Measurements from ENCODE around the gene ZFP69B. TPM values are rescaled to one million over a fixed set of nuclear protein-coding genes. Genes with fewer than 3 reads are reported as not detected.

ZFP69B gene
- total and polyA plus RNA-seq, 10 of the 15 experiments (the other 5 are each of a cell fraction or from before 2014, with no cell fraction given), result 1.3 to 5.7 (median 3.4) TPM

DNA sequence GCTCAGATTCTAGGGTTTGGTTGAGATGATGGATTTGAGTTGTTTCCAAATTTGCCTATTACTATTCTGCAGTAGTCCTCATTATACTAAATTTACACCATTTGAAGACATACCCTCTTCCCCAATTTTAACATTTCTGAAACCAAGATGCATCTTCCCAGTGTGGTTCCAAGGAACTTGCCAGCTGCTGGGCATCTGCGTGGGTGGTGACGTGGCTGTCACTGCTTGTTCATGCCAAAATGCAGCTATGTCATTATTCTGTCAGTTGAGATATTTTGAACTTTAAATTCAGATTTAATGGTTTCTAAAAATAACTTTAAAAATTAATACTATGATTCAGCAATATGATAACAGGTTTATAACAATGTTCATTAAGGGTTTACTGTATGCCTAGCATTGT is 28.0 kb downstream of the ZFP69B start:
- Histone ChIP-seq H3K9me3 (replicated peaks; ENCODE audit: control insufficient read depth, insufficient read depth, low read length) (peaks cover 8% of the 10 kb centered on the region; the same call in 2 of the 3 replicates), H3K4me2 (ENCODE audit: control insufficient read depth, insufficient read depth) (peak overlapping the region; percentile 81), H3K9ac (ENCODE audit: control insufficient read depth, insufficient read depth, low read length) (no peak overlapping the region), H3K79me2 (ENCODE audit: control insufficient read depth, insufficient read depth, low read length) (no peaks in the 10 kb centered on the region), H4K20me1 (ENCODE audit: control insufficient read depth, insufficient read depth) (no peaks in the 10 kb centered on the region), H3K36me3 (ENCODE audit: control insufficient read depth in 2 of 2, insufficient read depth in 2 of 2, low read length in 1 of 2) (no peaks in the 10 kb centered on the region), H3K27ac (ENCODE audit: control insufficient read depth, insufficient read depth) (no peak overlapping the region), H2AFZ (ENCODE audit: control insufficient read depth, low read depth, low read length) (no peak overlapping the region), H3K27me3 (replicated peaks in 1 of 2; ENCODE audit: control insufficient read depth in 2 of 2, insufficient read depth in 2 of 2, low read length in 1 of 2) (no peaks in the 10 kb centered on the region), H3K4me1 (ENCODE audit: control insufficient read depth, insufficient read depth, low read length) (no peaks in the 10 kb centered on the region), H3K4me3 (peak overlapping the region; percentile 83; the same call in 1 of the 2 replicates)
- TSS peak; percentile 51 for BruUV-seq (replicated peaks)
- in situ Hi-C loops (cut with MboI), result no loop called here
- CTCF ChIA-PET, result interaction anchor here (0.9 to 3.3 kb wide), 2 partner anchors 40 to 54 kb away, joined by 4 to 18 read pairs; partner anchors contain the start of gene ZNF684
- intact Hi-C loops (cut with micrococcal nuclease; ENCODE audit: unreplicated experiment), result no loop called here
- RAD21 ChIA-PET (ENCODE audit: unreplicated experiment), result interaction anchor here (0.5 to 0.9 kb wide), 2 partner anchors 34 to 44 kb away, joined by 3 read pairs; no protein-coding TSS in a partner anchor
- FAIRE-seq, result no peak
- SMC1A ChIA-PET (ENCODE audit: uncharacterized antibody, unreplicated experiment), result interaction anchor here (2.3 kb wide), 1 partner anchor 54 kb away, joined by 6 read pairs; the partner anchor contains the start of gene ZNF684
- no peak for DNase-seq (ENCODE audit: low read depth, low spot score)
- 90% methylated on average over 2 of the region's 2 CpGs for WGBS (ENCODE audit: insufficient coverage, insufficient replicate concordance, low lambda C conversion rate, missing lambda C conversion rate)
- ATAC-seq, result no peak
- POLR2A ChIA-PET, result interaction anchor here (0.9 to 1.3 kb wide), 3 partner anchors 19 to 93 kb away, joined by 3 to 7 read pairs (median 4); partner anchors contain the start of gene ZNF684
- TF ChIP-seq BMI1 (IDR thresholded peaks at IDR 0.05; ENCODE audit: borderline replicate concordance), result no peak
- no peak for TF ChIP-seq TAF1 (IDR thresholded peaks at IDR 0.05; ENCODE audit: borderline replicate concordance, low read depth, low read length)
- TF ChIP-seq, protein P1, sequence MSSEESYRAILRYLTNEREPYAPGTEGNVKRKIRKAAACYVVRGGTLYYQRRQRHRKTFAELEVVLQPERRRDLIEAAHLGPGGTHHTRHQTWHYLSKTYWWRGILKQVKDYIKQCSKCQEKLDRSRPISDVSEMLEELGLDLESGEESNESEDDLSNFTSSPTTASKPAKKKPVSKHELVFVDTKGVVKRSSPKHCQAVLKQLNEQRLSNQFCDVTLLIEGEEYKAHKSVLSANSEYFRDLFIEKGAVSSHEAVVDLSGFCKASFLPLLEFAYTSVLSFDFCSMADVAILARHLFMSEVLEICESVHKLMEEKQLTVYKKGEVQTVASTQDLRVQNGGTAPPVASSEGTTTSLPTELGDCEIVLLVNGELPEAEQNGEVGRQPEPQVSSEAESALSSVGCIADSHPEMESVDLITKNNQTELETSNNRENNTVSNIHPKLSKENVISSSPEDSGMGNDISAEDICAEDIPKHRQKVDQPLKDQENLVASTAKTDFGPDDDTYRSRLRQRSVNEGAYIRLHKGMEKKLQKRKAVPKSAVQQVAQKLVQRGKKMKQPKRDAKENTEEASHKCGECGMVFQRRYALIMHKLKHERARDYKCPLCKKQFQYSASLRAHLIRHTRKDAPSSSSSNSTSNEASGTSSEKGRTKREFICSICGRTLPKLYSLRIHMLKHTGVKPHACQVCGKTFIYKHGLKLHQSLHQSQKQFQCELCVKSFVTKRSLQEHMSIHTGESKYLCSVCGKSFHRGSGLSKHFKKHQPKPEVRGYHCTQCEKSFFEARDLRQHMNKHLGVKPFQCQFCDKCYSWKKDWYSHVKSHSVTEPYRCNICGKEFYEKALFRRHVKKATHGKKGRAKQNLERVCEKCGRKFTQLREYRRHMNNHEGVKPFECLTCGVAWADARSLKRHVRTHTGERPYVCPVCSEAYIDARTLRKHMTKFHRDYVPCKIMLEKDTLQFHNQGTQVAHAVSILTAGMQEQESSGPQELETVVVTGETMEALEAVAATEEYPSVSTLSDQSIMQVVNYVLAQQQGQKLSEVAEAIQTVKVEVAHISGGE (CRISPR knock-in tag; IDR thresholded peaks at IDR 0.05), result no peak
- no peak for TF ChIP-seq EGR1 (IDR thresholded peaks at IDR 0.05; ENCODE audit: borderline replicate concordance in 1 of 2, low read depth in 2 of 2, low read length in 2 of 2)
- no peak for TF ChIP-seq GABPA (IDR thresholded peaks at IDR 0.05; ENCODE audit: low read depth)
- TF ChIP-seq WRNIP1 (IDR thresholded peaks at IDR 0.05; ENCODE audit: borderline replicate concordance, low read depth, low read length), result no peak
- TF ChIP-seq KDM1A (IDR thresholded peaks at IDR 0.05; ENCODE audit: borderline replicate concordance), result no peak
- no peak for TF ChIP-seq NR2C1 (IDR thresholded peaks at IDR 0.05)
- TF ChIP-seq, protein P2, sequence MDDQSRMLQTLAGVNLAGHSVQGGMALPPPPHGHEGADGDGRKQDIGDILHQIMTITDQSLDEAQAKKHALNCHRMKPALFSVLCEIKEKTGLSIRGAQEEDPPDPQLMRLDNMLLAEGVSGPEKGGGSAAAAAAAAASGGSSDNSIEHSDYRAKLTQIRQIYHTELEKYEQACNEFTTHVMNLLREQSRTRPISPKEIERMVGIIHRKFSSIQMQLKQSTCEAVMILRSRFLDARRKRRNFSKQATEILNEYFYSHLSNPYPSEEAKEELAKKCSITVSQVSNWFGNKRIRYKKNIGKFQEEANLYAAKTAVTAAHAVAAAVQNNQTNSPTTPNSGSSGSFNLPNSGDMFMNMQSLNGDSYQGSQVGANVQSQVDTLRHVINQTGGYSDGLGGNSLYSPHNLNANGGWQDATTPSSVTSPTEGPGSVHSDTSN (IDR thresholded peaks at IDR 0.05; ENCODE audit: insufficient replicate concordance, low read depth, low read length), result no peak
- TF ChIP-seq, protein P3, sequence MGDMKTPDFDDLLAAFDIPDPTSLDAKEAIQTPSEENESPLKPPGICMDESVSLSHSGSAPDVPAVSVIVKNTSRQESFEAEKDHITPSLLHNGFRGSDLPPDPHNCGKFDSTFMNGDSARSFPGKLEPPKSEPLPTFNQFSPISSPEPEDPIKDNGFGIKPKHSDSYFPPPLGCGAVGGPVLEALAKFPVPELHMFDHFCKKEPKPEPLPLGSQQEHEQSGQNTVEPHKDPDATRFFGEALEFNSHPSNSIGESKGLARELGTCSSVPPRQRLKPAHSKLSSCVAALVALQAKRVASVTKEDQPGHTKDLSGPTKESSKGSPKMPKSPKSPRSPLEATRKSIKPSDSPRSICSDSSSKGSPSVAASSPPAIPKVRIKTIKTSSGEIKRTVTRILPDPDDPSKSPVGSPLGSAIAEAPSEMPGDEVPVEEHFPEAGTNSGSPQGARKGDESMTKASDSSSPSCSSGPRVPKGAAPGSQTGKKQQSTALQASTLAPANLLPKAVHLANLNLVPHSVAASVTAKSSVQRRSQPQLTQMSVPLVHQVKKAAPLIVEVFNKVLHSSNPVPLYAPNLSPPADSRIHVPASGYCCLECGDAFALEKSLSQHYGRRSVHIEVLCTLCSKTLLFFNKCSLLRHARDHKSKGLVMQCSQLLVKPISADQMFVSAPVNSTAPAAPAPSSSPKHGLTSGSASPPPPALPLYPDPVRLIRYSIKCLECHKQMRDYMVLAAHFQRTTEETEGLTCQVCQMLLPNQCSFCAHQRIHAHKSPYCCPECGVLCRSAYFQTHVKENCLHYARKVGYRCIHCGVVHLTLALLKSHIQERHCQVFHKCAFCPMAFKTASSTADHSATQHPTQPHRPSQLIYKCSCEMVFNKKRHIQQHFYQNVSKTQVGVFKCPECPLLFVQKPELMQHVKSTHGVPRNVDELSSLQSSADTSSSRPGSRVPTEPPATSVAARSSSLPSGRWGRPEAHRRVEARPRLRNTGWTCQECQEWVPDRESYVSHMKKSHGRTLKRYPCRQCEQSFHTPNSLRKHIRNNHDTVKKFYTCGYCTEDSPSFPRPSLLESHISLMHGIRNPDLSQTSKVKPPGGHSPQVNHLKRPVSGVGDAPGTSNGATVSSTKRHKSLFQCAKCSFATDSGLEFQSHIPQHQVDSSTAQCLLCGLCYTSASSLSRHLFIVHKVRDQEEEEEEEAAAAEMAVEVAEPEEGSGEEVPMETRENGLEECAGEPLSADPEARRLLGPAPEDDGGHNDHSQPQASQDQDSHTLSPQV (IDR thresholded peaks at IDR 0.05), result no peak
- TF ChIP-seq, protein P4, sequence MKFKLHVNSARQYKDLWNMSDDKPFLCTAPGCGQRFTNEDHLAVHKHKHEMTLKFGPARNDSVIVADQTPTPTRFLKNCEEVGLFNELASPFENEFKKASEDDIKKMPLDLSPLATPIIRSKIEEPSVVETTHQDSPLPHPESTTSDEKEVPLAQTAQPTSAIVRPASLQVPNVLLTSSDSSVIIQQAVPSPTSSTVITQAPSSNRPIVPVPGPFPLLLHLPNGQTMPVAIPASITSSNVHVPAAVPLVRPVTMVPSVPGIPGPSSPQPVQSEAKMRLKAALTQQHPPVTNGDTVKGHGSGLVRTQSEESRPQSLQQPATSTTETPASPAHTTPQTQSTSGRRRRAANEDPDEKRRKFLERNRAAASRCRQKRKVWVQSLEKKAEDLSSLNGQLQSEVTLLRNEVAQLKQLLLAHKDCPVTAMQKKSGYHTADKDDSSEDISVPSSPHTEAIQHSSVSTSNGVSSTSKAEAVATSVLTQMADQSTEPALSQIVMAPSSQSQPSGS (IDR thresholded peaks at IDR 0.05; ENCODE audit: low read length), result no peak
- no peak for TF ChIP-seq NFIC (IDR thresholded peaks at IDR 0.05; ENCODE audit: low read depth, low read length)
- TF ChIP-seq RELA (IDR thresholded peaks at IDR 0.05; ENCODE audit: borderline replicate concordance, partially characterized antibody), result no peak

Data from GM12878 (cell line).